WTC11 (cell line): ENCODE data around the gene RAPGEF3. TPM values are rescaled to one million over a fixed set of nuclear protein-coding genes. Genes with fewer than 3 reads are reported as not detected.

Experiments used
- ATAC-seq: fragments of 200-7000 bp; cut with Tn5 transposase; 2 replicates; pipeline ENCODE4 v1.10.0; 2021; ENCODE audit warnings: mild to moderate bottlenecking, moderate library complexity
- CTCF ChIA-PET: fragments of 300-600 bp; sonication (Branson Sonifier 250); formaldehyde crosslinking; loops from one replicate; lab custom pipeline; 2021; ENCODE audit warnings: antibody characterized with exemption; lab: Charles Lee
- POLR2A ChIA-PET: fragments of 350-600 bp; sonication (Branson Sonifier 250); formaldehyde crosslinking; loops from one replicate; lab custom pipeline; 2021; ENCODE audit warnings: antibody characterized with exemption; lab: Charles Lee
- DNase-seq: peaks from one replicate; pipeline ENCODE4 v3.0.0; 2021; ENCODE audit warnings: low spot score
- H3K27ac Mint-ChIP-seq: 2 replicates; pipeline ENCODE4 v1.8.0; 2021; ENCODE audit warnings: mixed read lengths
- H3K27me3 Mint-ChIP-seq: 2 replicates; pipeline ENCODE4 v1.8.0; 2021; ENCODE audit warnings: low read depth, mild to moderate bottlenecking, moderate library complexity, mixed read lengths
- H3K36me3 Mint-ChIP-seq: 2 replicates; pipeline ENCODE4 v1.8.0; 2021; ENCODE audit warnings: mixed read lengths
- H3K4me1 Mint-ChIP-seq: 2 replicates; pipeline ENCODE4 v1.8.0; 2022; ENCODE audit warnings: mixed read lengths
- H3K4me3 Mint-ChIP-seq: 2 replicates; pipeline ENCODE4 v1.8.0; 2021; ENCODE audit warnings: mild to moderate bottlenecking, moderate library complexity, mixed read lengths
- H3K9me3 Mint-ChIP-seq: 2 replicates; pipeline ENCODE4 v1.8.0; 2021; ENCODE audit warnings: mixed read lengths
- CREM ChIP-seq: sonication (generic); formaldehyde crosslinking; IDR thresholded peaks from 2 replicates; pipeline ENCODE4 v1.8.1; 2022; ENCODE audit warnings: mild to moderate bottlenecking, missing genetic modification reagents, moderate library complexity
- ETV6 ChIP-seq: sonication (generic); formaldehyde crosslinking; IDR thresholded peaks from 2 replicates; pipeline ENCODE4 v1.8.1; 2022; ENCODE audit warnings: mild to moderate bottlenecking, missing genetic modification reagents
- GRHL2 ChIP-seq: fragments of 250-450 bp; sonication (Bioruptor Pico); IDR thresholded peaks from 2 replicates; pipeline ENCODE4 v1.8.0; 2022; ENCODE audit warnings: mild to moderate bottlenecking, moderate library complexity; ENCODE audit not compliant: insufficient replicate concordance, severe bottlenecking
- MYBL2 ChIP-seq: sonication (generic); formaldehyde crosslinking; IDR thresholded peaks from 2 replicates; pipeline ENCODE4 v1.8.1; 2023; ENCODE audit warnings: mild to moderate bottlenecking, moderate library complexity, missing genetic modification reagents
- SMAD3 ChIP-seq: sonication (generic); formaldehyde crosslinking; IDR thresholded peaks from 2 replicates; pipeline ENCODE4 v1.8.0; 2022; ENCODE audit warnings: missing genetic modification reagents, mild to moderate bottlenecking, borderline replicate concordance
- ZBTB21 ChIP-seq: sonication (generic); formaldehyde crosslinking; IDR thresholded peaks from 2 replicates; pipeline ENCODE4 v1.8.1; 2023; ENCODE audit warnings: mild to moderate bottlenecking, missing genetic modification reagents, borderline replicate concordance
- ZNF121 ChIP-seq: sonication (generic); formaldehyde crosslinking; IDR thresholded peaks from 2 replicates; pipeline ENCODE4 v1.8.0; 2023; ENCODE audit warnings: missing genetic modification reagents
- ZNF138 ChIP-seq: sonication (generic); formaldehyde crosslinking; conservative IDR thresholded peaks from 2 replicates; pipeline ENCODE4 v1.8.1; 2022; ENCODE audit warnings: mild to moderate bottlenecking, moderate library complexity, missing genetic modification reagents
- ZNF219 ChIP-seq: sonication (generic); formaldehyde crosslinking; IDR thresholded peaks from 2 replicates; pipeline ENCODE4 v1.8.0; 2023; ENCODE audit warnings: missing genetic modification reagents, mild to moderate bottlenecking, borderline replicate concordance
- total RNA-seq: library from RNA; stranded (reverse); gene quantifications from 3 replicates; pipeline ENCODE4 v1.2.3, GENCODE V29; 2021
- TF ChIP-seq, protein P1 (sequence below): sonication (generic); formaldehyde crosslinking; IDR thresholded peaks from 2 replicates; pipeline ENCODE4 v1.8.1; 2023; ENCODE audit warnings: mild to moderate bottlenecking, missing genetic modification reagents
- TF ChIP-seq, protein P2 (sequence below): sonication (generic); formaldehyde crosslinking; IDR thresholded peaks from 2 replicates; pipeline ENCODE4 v1.8.1; 2022; ENCODE audit warnings: low read depth, mild to moderate bottlenecking, moderate library complexity, missing genetic modification reagents, borderline replicate concordance
- TF ChIP-seq, protein P3 (sequence below): sonication (generic); formaldehyde crosslinking; IDR thresholded peaks from 2 replicates; pipeline ENCODE4 v1.8.1; 2022; ENCODE audit warnings: low read depth, missing genetic modification reagents, borderline replicate concordance
- TF ChIP-seq, protein P4 (sequence below): sonication (generic); formaldehyde crosslinking; IDR thresholded peaks from 2 replicates; pipeline ENCODE4 v1.8.1; 2023; ENCODE audit warnings: mild to moderate bottlenecking, missing genetic modification reagents, moderate library complexity
- TF ChIP-seq, protein P5 (sequence below): sonication (generic); formaldehyde crosslinking; IDR thresholded peaks from 2 replicates; pipeline ENCODE4 v1.8.0; 2022; ENCODE audit warnings: mild to moderate bottlenecking, missing genetic modification reagents
- TF ChIP-seq, protein P6 (sequence below): sonication (generic); formaldehyde crosslinking; IDR thresholded peaks from 2 replicates; pipeline ENCODE4 v1.8.1; 2022; ENCODE audit warnings: mild to moderate bottlenecking, moderate library complexity, missing genetic modification reagents
- TF ChIP-seq, protein P7 (sequence below): sonication (generic); formaldehyde crosslinking; IDR thresholded peaks from 2 replicates; pipeline ENCODE4 v1.8.1; 2023; ENCODE audit warnings: mild to moderate bottlenecking, missing genetic modification reagents
- TF ChIP-seq, protein P8 (sequence below): sonication (generic); formaldehyde crosslinking; IDR thresholded peaks from 2 replicates; pipeline ENCODE4 v1.8.0; 2023; ENCODE audit warnings: missing genetic modification reagents

RAPGEF3 gene
- total RNA-seq, 1 experiment from 2014 or later, result 13.3 TPM

DNA sequence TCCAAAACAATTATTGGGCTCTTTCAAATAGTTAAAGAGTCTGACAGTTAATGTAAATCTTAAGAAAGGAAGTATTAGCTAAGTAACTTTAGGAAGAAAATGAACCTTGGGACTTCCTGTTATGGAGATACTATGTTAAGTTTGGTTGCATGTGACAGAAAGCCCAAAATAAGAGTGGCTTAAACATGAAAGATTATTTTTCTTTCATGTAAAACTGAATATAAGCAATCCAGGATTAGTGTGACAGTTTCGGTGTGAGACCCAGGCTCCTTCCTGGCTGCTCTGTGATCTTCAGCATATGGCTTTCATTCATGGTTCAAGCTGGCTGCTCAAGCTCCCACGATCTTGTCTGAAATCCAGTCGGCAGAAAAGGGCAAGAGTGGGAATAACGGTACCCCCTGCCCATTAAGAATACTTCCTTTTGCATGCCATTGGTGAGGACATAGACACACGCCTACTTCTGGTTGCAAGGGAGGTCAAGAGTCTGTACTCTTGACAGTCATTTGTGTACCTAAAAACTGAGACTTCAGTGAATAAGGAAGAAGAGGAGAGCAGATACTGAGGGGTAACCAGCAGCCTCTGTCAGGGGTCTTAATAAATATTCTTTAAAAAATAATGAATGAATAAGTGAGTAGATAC lies 50.7 kb downstream of the RAPGEF3 start:
- peaks cover 21% of the 10 kb centered on the region for H3K4me1 Mint-ChIP-seq
- DNase-seq (no peak), ATAC-seq (no peak)
- H3K27ac Mint-ChIP-seq, result no peak overlapping the region
- POLR2A ChIA-PET, result no interaction called here
- no peaks in the 10 kb centered on the region for H3K36me3 Mint-ChIP-seq
- no peaks in the 10 kb centered on the region for H3K9me3 Mint-ChIP-seq
- peaks cover 10% of the 10 kb centered on the region for H3K27me3 Mint-ChIP-seq
- CTCF ChIA-PET, result interaction anchor here (1.1 to 2.0 kb wide), 4 partner anchors 11 to 72 kb away, joined by 3 to 9 read pairs (median 4); no protein-coding TSS in a partner anchor
- no peak overlapping the region for H3K4me3 Mint-ChIP-seq
- TF ChIP-seq ZNF138 (CRISPR knock-in tag), result no peak
- TF ChIP-seq, protein P1, sequence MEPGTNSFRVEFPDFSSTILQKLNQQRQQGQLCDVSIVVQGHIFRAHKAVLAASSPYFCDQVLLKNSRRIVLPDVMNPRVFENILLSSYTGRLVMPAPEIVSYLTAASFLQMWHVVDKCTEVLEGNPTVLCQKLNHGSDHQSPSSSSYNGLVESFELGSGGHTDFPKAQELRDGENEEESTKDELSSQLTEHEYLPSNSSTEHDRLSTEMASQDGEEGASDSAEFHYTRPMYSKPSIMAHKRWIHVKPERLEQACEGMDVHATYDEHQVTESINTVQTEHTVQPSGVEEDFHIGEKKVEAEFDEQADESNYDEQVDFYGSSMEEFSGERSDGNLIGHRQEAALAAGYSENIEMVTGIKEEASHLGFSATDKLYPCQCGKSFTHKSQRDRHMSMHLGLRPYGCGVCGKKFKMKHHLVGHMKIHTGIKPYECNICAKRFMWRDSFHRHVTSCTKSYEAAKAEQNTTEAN (CRISPR knock-in tag), result no peak
- TF ChIP-seq ZNF121 (CRISPR knock-in tag), result no peak

DNA sequence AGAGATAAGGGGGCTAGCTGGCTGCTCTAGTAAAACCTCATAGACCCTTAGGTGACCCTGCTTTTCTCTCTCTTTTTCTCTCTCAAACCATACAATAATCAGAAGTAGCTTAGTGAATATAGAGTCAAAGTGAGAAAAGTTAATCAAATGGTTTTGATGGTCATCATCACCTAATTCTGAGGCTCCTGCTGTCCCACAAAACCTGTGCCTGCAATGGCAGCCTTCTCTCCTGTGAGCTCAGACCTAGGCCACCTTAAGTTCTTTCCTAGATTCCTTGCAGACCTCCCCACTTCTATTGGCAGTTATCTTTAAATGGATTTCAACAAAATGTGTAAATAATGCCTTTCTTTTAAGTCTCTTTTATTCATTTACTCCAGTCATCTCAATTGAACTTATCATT lies 51.3 kb downstream of the RAPGEF3 start:
- Mint-ChIP-seq H3K4me3 (no peak overlapping the region), H3K27ac (no peak overlapping the region), H3K9me3 (no peaks in the 10 kb centered on the region), H3K27me3 (peaks cover 10% of the 10 kb centered on the region; the same call in 1 of the 2 replicates), H3K36me3 (no peaks in the 10 kb centered on the region), H3K4me1 (peaks cover 21% of the 10 kb centered on the region)
- ChIA-PET CTCF (interaction anchor here (0.8 to 2.0 kb wide), 5 partner anchors 11 to 131 kb away, joined by 3 to 9 read pairs (median 4); no protein-coding TSS in a partner anchor), POLR2A (interaction anchor here (0.6 kb wide), 1 partner anchor 52 kb away, joined by 5 read pairs; no protein-coding TSS in a partner anchor)
- TF ChIP-seq ZNF219 (CRISPR knock-in tag) (no peak), SMAD3 (no peak), ETV6 (CRISPR knock-in tag) (no peak), MYBL2 (CRISPR knock-in tag) (no peak)
- TF ChIP-seq, protein P2, sequence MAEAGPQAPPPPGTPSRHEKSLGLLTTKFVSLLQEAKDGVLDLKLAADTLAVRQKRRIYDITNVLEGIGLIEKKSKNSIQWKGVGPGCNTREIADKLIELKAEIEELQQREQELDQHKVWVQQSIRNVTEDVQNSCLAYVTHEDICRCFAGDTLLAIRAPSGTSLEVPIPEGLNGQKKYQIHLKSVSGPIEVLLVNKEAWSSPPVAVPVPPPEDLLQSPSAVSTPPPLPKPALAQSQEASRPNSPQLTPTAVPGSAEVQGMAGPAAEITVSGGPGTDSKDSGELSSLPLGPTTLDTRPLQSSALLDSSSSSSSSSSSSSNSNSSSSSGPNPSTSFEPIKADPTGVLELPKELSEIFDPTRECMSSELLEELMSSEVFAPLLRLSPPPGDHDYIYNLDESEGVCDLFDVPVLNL (CRISPR knock-in tag), result no peak
- TF ChIP-seq, protein P3, sequence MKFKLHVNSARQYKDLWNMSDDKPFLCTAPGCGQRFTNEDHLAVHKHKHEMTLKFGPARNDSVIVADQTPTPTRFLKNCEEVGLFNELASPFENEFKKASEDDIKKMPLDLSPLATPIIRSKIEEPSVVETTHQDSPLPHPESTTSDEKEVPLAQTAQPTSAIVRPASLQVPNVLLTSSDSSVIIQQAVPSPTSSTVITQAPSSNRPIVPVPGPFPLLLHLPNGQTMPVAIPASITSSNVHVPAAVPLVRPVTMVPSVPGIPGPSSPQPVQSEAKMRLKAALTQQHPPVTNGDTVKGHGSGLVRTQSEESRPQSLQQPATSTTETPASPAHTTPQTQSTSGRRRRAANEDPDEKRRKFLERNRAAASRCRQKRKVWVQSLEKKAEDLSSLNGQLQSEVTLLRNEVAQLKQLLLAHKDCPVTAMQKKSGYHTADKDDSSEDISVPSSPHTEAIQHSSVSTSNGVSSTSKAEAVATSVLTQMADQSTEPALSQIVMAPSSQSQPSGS (CRISPR knock-in tag), result no peak
- TF ChIP-seq, protein P4, sequence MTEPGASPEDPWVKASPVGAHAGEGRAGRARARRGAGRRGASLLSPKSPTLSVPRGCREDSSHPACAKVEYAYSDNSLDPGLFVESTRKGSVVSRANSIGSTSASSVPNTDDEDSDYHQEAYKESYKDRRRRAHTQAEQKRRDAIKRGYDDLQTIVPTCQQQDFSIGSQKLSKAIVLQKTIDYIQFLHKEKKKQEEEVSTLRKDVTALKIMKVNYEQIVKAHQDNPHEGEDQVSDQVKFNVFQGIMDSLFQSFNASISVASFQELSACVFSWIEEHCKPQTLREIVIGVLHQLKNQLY, result no peak
- ATAC-seq (no peak), DNase-seq (no peak)

DNA sequence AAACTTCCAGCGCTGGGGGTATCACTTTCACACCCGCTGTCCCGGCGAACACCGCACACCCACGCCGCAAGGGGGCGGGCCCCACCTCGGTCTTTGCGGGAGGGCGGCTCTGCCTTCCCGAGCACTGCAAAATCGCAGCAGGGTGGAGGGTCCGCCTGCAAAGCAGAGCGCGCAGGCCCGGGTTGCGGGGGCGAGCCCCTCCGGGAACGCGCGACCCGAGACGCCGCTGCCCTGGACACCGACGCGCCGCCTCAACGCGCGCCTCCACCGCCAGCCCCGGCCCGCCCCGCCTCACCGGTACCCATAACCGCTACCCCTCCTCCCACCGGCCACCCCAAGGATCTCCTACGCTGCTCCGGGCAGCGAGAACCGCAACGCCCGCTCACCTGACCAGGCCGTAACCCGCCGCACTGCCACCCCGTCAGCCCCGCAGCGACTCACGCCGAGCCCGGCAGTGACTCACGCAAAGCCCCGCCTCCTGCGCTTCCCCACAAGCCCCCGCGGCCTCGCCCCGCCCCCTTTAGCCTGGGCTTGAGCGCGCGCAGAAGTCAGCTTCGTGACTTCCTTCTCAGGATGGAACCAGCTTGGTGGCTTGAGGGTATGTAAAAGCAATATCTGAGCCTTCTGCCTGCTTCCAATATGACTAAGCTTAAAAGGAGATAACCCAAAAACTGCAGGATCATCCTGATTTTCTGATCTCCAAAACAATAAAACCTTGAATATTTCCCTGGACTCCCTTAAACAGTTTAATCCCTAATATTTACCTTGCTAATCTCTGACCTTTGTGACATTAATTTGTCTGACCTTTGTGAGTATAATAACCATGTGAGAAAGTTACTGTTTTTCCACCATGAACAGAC lies 52.9 kb downstream of the RAPGEF3 start, which contains the start of gene RPAP3:
TSS of gene RPAP3 (minus strand) at position 465 of the 860 bp plus-strand sequence. CDS start 3,190 bp downstream, outside the sequence.
- H3K9me3 Mint-ChIP-seq, result no peaks in the 10 kb centered on the region
- ChIA-PET CTCF (interaction anchor here (0.6 to 2.0 kb wide), 9 partner anchors 10 to 132 kb away, joined by 3 to 10 read pairs (median 5); partner anchors contain the start of gene RAPGEF3), POLR2A (interaction anchor here (0.6 to 1.4 kb wide), 3 partner anchors 52 to 67 kb away, joined by 3 to 6 read pairs (median 4); partner anchors contain the start of gene SLC48A1)
- H3K36me3 Mint-ChIP-seq, result peaks cover 2% of the 10 kb centered on the region; the same call in 1 of the 2 replicates
- DNase-seq (peak; percentile 96), ATAC-seq (peak; percentile 98)
- H3K4me3 Mint-ChIP-seq, result peak within 1 kb of the TSS; percentile 76
- H3K27ac Mint-ChIP-seq, result peak within 1 kb of the TSS; percentile 67
- H3K4me1 Mint-ChIP-seq, result peaks cover 21% of the 10 kb centered on the region
- no peaks in the 10 kb centered on the region for H3K27me3 Mint-ChIP-seq
- TF ChIP-seq, protein P5, sequence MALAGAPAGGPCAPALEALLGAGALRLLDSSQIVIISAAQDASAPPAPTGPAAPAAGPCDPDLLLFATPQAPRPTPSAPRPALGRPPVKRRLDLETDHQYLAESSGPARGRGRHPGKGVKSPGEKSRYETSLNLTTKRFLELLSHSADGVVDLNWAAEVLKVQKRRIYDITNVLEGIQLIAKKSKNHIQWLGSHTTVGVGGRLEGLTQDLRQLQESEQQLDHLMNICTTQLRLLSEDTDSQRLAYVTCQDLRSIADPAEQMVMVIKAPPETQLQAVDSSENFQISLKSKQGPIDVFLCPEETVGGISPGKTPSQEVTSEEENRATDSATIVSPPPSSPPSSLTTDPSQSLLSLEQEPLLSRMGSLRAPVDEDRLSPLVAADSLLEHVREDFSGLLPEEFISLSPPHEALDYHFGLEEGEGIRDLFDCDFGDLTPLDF, result no peak
- TF ChIP-seq CREM (CRISPR knock-in tag) (peak; percentile 82; the same call in 1 of the 2 replicates), ZBTB21 (CRISPR knock-in tag) (no peak), GRHL2 (CRISPR knock-in tag) (no peak)
- TF ChIP-seq, protein P6, sequence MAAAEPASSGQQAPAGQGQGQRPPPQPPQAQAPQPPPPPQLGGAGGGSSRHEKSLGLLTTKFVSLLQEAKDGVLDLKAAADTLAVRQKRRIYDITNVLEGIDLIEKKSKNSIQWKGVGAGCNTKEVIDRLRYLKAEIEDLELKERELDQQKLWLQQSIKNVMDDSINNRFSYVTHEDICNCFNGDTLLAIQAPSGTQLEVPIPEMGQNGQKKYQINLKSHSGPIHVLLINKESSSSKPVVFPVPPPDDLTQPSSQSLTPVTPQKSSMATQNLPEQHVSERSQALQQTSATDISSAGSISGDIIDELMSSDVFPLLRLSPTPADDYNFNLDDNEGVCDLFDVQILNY (CRISPR knock-in tag), result no peak
- TF ChIP-seq, protein P7, sequence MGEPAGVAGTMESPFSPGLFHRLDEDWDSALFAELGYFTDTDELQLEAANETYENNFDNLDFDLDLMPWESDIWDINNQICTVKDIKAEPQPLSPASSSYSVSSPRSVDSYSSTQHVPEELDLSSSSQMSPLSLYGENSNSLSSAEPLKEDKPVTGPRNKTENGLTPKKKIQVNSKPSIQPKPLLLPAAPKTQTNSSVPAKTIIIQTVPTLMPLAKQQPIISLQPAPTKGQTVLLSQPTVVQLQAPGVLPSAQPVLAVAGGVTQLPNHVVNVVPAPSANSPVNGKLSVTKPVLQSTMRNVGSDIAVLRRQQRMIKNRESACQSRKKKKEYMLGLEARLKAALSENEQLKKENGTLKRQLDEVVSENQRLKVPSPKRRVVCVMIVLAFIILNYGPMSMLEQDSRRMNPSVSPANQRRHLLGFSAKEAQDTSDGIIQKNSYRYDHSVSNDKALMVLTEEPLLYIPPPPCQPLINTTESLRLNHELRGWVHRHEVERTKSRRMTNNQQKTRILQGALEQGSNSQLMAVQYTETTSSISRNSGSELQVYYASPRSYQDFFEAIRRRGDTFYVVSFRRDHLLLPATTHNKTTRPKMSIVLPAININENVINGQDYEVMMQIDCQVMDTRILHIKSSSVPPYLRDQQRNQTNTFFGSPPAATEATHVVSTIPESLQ (CRISPR knock-in tag), result no peak
- TF ChIP-seq, protein P8, sequence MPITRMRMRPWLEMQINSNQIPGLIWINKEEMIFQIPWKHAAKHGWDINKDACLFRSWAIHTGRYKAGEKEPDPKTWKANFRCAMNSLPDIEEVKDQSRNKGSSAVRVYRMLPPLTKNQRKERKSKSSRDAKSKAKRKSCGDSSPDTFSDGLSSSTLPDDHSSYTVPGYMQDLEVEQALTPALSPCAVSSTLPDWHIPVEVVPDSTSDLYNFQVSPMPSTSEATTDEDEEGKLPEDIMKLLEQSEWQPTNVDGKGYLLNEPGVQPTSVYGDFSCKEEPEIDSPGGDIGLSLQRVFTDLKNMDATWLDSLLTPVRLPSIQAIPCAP (CRISPR knock-in tag), result no peak
